Putamen (tissue), 1 donor: ENCODE results near the gene SH3YL1.

Experiments
- DNase-seq: peaks from one replicate; pipeline ENCODE4 v3.0.0-alpha.2; 2016; ENCODE audit warnings: low spot score

SH3YL1 gene

DNA sequence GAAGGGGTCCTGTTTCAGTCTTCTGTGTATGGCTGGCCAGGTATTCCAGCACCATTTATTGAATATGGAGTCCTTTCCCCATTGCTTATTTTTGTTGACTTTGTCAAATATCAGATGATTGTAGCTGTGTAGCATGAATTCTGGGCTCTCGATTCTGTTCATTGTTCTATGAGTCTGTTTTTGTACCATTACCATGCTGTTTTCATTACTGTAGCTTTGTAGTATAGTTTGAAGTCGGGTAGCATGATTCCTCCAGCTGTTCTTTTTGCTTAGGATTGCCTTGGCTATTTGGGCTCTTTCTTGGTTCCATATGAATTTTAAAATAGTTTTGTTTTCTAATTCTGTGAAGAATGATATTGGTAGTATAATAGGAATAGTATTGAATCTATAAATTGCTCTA is 6.0 kb downstream of the SH3YL1 start:
- no peak for DNase-seq

DNA sequence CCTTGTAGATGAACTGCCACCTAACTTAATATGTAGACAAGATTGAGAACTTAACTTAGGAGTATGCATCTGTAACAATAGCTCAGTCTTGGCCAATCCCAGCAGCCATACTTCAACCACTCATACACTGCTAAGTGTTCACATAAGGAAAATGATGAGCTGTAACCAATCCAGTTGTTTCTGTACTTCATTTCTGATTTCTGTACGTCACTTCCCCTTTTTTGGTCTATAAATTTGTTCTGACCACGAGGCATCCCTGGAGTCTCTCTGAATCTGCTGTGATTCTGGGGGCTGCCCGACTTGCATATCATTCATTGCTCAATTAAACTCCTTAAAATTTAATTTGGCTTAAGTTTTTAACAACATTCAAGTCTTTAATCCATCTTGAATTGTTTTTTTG is 6.4 kb downstream of the SH3YL1 start:
- no peak for DNase-seq

DNA sequence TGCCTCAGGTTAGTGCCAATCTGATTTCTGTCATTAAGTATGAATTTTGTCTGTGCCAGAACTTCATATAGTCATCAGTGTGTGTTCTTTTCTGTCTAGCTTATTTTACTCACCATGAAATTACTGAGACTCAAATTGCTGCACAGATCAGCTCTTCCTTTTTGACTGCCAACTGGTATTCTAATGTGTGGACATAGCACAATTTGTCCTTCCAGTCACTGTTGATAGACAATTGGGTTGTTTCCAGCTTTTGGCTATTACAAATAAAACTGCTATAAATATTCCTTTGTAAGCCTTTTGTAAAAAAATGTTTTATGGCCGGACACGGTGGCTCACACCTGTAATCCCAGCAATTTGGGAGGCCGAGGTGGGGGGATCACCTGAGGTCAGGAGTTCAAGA is 7.7 kb downstream of the SH3YL1 start:
- DNase-seq, result no peak

- DNase-seq, result no peak
Measured at GRCh38 chr2:255195-255594, 8.6 kb downstream of the SH3YL1 start.

- no peak for DNase-seq
Measured at GRCh38 chr2:254241-254640, 9.6 kb downstream of the SH3YL1 start.

GRCh38 chr2:253202-253638 is 10.6 kb downstream of the SH3YL1 start:
- DNase-seq, result no peak

GRCh38 chr2:252001-252602 is 11.7 kb downstream of the SH3YL1 start:
- no peak for DNase-seq

DNA sequence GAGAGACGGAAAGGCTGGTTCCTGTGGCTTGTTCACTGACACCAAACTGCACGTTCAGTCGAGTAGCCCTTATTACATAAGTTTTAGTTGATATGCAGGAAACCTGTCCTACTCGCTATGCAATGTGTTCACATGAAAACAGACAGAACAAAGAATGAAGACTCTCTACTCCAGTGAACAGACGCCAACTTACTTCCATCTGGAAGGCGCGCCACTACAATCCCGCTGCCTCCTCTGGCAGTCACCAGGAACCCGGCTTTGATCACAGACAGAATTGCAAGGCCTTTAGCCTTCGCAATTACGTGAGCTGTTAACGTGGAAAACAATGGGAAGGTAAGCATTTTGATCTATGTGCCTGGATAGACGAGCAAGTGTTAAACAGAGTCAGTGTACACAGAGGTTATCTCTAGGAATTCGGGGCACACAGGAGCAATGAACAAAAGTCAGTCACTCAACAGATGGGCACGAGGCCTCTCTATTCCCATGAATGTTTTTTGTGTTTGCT is 14.2 kb downstream of the SH3YL1 start:
- no peak for DNase-seq

GRCh38 chr2:248724-249123 is 15.1 kb downstream of the SH3YL1 start:
- no peak for DNase-seq

- no peak for DNase-seq
Measured at GRCh38 chr2:246489-247144, 17.2 kb downstream of the SH3YL1 start.

GRCh38 chr2:244547-244946 is 19.3 kb downstream of the SH3YL1 start:
- DNase-seq, result no peak

- DNase-seq, result no peak
Measured at GRCh38 chr2:238869-239268, 25.0 kb downstream of the SH3YL1 start.

DNA sequence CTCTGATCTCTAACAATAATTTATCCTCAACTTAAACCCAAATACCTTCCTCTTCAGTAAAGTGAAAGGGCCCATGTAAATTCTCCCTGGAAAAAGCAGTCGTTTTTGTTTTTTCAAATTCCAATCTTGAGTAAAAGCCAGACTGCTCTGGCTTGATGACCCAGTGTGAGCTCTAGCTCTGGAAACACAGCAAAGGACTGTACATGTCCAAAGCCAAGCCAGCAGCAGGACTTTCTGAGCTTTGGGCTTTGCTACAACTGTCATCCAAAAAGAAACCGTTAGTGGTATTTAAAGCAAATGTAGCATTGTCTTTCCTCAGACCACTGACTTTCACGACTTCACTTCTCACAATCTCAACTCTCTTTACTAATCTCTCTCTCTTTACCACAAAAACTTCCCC is 25.4 kb downstream of the SH3YL1 start:
- no peak for DNase-seq

DNA sequence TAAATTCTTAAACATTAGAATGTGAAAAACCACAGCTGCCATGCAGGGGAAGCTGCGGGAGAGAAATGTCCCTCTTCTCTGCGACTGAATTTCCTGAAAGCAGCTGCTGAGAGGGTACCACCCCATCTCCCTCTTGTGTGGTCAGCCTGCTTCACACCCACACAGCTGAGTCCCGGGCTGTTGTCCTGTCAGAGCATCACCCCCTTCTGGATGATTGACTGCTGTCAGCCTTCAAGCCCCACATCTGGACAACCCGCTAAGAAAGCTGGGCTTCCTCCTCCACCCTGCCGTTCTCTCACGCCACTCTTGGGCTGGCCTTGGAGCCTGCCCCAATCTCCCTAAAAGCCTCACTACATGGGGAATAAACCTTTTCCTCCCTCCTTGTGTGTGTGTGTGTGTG is 26.0 kb downstream of the SH3YL1 start:
- peak; percentile 64 for DNase-seq

- DNase-seq, result no peak
Measured at GRCh38 chr2:236993-237539, 26.8 kb downstream of the SH3YL1 start.

DNA sequence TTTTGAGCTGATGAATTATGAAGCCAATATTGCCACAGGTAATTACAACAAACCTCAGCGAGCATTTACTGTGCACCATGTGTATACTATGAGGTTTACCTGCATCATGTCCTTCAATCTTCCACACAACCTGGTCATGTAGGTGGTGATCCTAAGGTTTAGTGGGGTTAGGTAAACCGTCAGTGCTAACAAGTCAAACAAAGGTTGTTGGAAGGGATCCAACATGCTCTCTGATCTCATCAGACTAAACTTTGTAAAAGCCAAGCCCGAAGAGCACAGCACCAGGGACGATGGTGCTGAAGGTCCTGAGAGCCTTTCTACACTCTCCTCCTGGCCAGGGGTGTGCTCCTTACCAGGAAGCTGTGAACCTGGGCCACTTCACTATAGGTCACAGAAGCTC is 29.4 kb downstream of the SH3YL1 start:
- DNase-seq, result no peak

GRCh38 chr2:233030-233429 is 30.8 kb downstream of the SH3YL1 start:
- no peak for DNase-seq

DNA sequence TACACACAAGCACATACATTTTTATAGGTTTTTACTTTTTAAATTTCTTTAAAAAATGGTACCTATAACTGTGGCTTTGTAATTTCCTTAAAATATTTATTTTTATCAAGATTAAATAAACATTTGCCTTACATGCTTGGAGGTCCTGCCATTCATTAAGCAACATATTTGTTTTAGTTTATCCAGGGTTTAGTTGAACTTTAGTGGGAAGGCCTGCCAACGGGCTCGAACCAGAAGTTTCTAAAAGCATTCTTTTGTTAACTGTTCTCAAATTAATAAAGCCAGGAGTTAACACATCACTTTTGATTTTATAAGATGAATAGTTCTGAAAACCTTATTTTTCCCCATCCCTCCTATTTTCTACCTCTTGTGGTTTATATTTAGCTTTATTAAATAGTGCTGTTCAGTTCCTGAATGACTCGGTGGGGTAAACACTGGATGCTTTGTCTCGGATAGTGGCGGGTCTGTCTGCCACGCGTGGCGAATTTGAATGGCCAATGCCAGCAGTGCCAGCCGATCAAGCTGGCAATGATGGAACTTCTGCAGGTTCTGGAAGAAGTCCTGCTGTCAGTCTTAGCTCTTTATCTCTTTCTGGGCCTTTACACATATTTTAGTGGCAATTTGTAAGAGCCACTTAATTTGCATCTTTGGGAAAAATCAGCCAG is 32.2 kb downstream of the SH3YL1 start:
- DNase-seq, result peak; percentile 84

DNA sequence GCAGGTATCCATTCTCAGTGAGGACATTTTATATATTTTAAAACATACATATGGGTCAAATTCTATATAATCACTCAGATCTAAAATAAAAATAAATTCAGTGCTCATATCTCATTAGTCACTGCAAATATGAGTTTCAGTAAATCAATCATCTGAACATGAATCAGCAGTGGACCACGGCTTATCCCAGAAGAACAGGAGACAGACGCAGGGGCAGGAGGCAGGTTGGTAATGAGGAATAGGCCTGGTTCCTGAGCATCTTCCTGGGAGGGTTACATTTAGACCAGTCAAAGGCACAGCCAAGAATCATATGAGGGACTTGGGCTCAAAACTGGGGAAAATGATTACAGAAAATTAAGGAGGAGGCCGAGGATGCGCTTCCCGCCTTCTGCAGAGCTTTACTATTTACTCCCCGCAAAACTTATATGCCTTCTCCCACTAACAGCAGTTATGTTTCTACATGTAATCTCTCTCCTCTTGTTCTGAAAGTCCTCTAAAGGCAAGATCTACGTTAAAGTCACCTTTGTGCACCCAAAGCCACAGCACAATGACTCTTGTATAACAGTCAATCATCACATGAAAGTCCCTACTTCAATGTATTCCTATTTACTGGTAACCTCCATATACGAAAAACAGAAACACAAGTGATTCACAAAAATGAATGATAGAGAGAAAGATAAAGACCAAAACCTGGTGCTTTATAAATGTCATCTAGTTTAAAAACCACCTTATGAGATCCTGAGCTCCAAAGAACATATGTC is 35.1 kb downstream of the SH3YL1 start:
- DNase-seq, result no peak

- no peak for DNase-seq
Measured at GRCh38 chr2:228115-228514, 35.7 kb downstream of the SH3YL1 start.

GRCh38 chr2:223971-224760 is 39.7 kb downstream of the SH3YL1 start:
- DNase-seq, result peak; percentile 60
